DMS153 treated with DMSO at 0.1 percent for 48 hours (cell line): ENCODE results near the gene OTUB2.
A peak's percentile ranks its signal among the peaks of the same experiment; 100 is the strongest.
"Not testable (repeated sequence)": the region's sequence is repeated elsewhere in the genome, so short reads cannot be mapped to it uniquely, and the experiment has no call there.

Experiments used
- DNase-seq: peaks from one replicate; lab custom pipeline; 2025; ENCODE audit not compliant: unreplicated experiment; lab: John Stamatoyannopoulos, UW

The OTUB2 gene

GRCh38 chr14:94054936-94055335 lies 28.8 kb downstream of the OTUB2 start:
- no peak for DNase-seq

- no peak for DNase-seq
These were observed 30.6 kb downstream of the OTUB2 start for GRCh38 chr14:94056579-94057308.

- DNase-seq = no peak
These were observed 32.1 kb downstream of the OTUB2 start for GRCh38 chr14:94058128-94058673.

- no peak for DNase-seq
These were observed 32.6 kb downstream of the OTUB2 start for GRCh38 chr14:94058674-94059138.

- DNase-seq = no peak
These were observed 33.9 kb downstream of the OTUB2 start for GRCh38 chr14:94059998-94060397.

- no peak for DNase-seq
These were observed 36.3 kb downstream of the OTUB2 start for GRCh38 chr14:94062344-94062940.

- peak; percentile 36 for DNase-seq
These were observed 40.0 kb downstream of the OTUB2 start for GRCh38 chr14:94066089-94066676.

GRCh38 chr14:94072076-94072475 lies 45.9 kb downstream of the OTUB2 start:
- DNase-seq = not testable (repeated sequence)

- DNase-seq = no peak
These were observed 48.4 kb downstream of the OTUB2 start for GRCh38 chr14:94074534-94074933.

- DNase-seq = no peak
These were observed 48.9 kb downstream of the OTUB2 start for GRCh38 chr14:94075008-94075407.

- no peak for DNase-seq
These were observed 51.1 kb downstream of the OTUB2 start for GRCh38 chr14:94077111-94077821.

- DNase-seq = no peak
These were observed 51.7 kb downstream of the OTUB2 start for GRCh38 chr14:94077823-94078222.

GRCh38 chr14:94079891-94080620 lies 53.9 kb downstream of the OTUB2 start:
- no peak for DNase-seq

GRCh38 chr14:94080621-94081385 lies 54.7 kb downstream of the OTUB2 start, which contains the start of the genes DDX24 and IFI27L1:
TSS of gene DDX24 (minus strand) at chr14:94081202. CDS start at chr14:94079742, 1,460 bp downstream.
TSS of gene IFI27L1 (plus strand) at chr14:94081310. CDS start at chr14:94096938, 15,628 bp downstream.
- DNase-seq = peak; percentile 93

GRCh38 chr14:94081386-94081820 lies 55.3 kb downstream of the OTUB2 start:
- no peak for DNase-seq

- DNase-seq = no peak
These were observed 61.8 kb downstream of the OTUB2 start for GRCh38 chr14:94087891-94088290.

- no peak for DNase-seq
These were observed 62.4 kb downstream of the OTUB2 start for GRCh38 chr14:94088516-94088915.

GRCh38 chr14:94089479-94089878 lies 63.3 kb downstream of the OTUB2 start:
- no peak for DNase-seq

- DNase-seq = no peak
These were observed 67.3 kb downstream of the OTUB2 start for GRCh38 chr14:94093418-94093817.

GRCh38 chr14:94097091-94097490 lies 71.0 kb downstream of the OTUB2 start:
- DNase-seq = no peak
